ENCODE results near the gene RTP3.

The RTP3 gene

GRCh38 chr3:46497556-46498265 is at the start of gene RTP3:
Gene RTP3, plus strand, starts transcription at chr3:46497976. Its CDS starts 87 bp downstream, at chr3:46498063.
- H3K27ac Mint-ChIP-seq = no peak within 1 kb of the TSS
- H3K4me1 Mint-ChIP-seq (ENCODE audit: low read depth) = peaks cover 12% of the 10 kb centered on the region
- intact Hi-C loops (cut with micrococcal nuclease) = no loop called here
- no peaks in the 10 kb centered on the region for H3K9me3 Mint-ChIP-seq
- H3K4me3 Mint-ChIP-seq = no peak within 1 kb of the TSS
- no peaks in the 10 kb centered on the region for H3K36me3 Mint-ChIP-seq (ENCODE audit: low read depth)
- H3K27me3 Mint-ChIP-seq = peaks cover 5% of the 10 kb centered on the region

- Mint-ChIP-seq H3K36me3 (ENCODE audit: low read depth) (no peaks in the 10 kb centered on the region), H3K27ac (no peak overlapping the region), H3K4me3 (no peak overlapping the region), H3K27me3 (peaks cover 14% of the 10 kb centered on the region), H3K4me1 (ENCODE audit: low read depth) (peaks cover 24% of the 10 kb centered on the region), H3K9me3 (no peaks in the 10 kb centered on the region)
- intact Hi-C loops (cut with micrococcal nuclease) = loop anchor here (10.0 kb wide), 1 partner anchor 64 kb away; no protein-coding TSS in a partner anchor
Observed at GRCh38 chr3:46448721-46449120, 49.1 kb upstream of the RTP3 start.

GRCh38 chr3:46449755-46450552 is 47.8 kb upstream of the RTP3 start:
- Mint-ChIP-seq H3K9me3 (no peaks in the 10 kb centered on the region), H3K36me3 (ENCODE audit: low read depth) (no peaks in the 10 kb centered on the region), H3K4me1 (ENCODE audit: low read depth) (peaks cover 24% of the 10 kb centered on the region), H3K27ac (no peak overlapping the region), H3K4me3 (no peak overlapping the region), H3K27me3 (peaks cover 20% of the 10 kb centered on the region)
- intact Hi-C loops (cut with micrococcal nuclease) = loop anchor here (10.0 kb wide), 1 partner anchor 65 kb away; no protein-coding TSS in a partner anchor

- Mint-ChIP-seq H3K4me1 (ENCODE audit: low read depth) (peaks cover 4% of the 10 kb centered on the region), H3K36me3 (ENCODE audit: low read depth) (no peaks in the 10 kb centered on the region), H3K4me3 (no peak overlapping the region)
Observed at GRCh38 chr3:46453526-46454208, 44.1 kb upstream of the RTP3 start.

GRCh38 chr3:46454209-46454595 is 43.6 kb upstream of the RTP3 start:
- Mint-ChIP-seq H3K9me3 (no peaks in the 10 kb centered on the region), H3K36me3 (ENCODE audit: low read depth) (no peaks in the 10 kb centered on the region), H3K4me3 (no peak overlapping the region), H3K4me1 (ENCODE audit: low read depth) (no peaks in the 10 kb centered on the region), H3K27me3 (peaks cover 18% of the 10 kb centered on the region), H3K27ac (no peak overlapping the region)
- intact Hi-C loops (cut with micrococcal nuclease) = no loop called here

More at GRCh38 chr3:46453526-46454208, 44.1 kb upstream of the RTP3 start:
- H3K9me3 Mint-ChIP-seq = no peaks in the 10 kb centered on the region
- intact Hi-C loops (cut with micrococcal nuclease) = no loop called here
- H3K27me3 Mint-ChIP-seq = peaks cover 20% of the 10 kb centered on the region
- H3K27ac Mint-ChIP-seq = no peak overlapping the region

GRCh38 chr3:46454606-46455005 is 43.2 kb upstream of the RTP3 start:
- Mint-ChIP-seq H3K36me3 (ENCODE audit: low read depth) (no peaks in the 10 kb centered on the region), H3K27me3 (peaks cover 21% of the 10 kb centered on the region), H3K4me3 (no peak overlapping the region), H3K27ac (no peak overlapping the region), H3K9me3 (no peaks in the 10 kb centered on the region), H3K4me1 (ENCODE audit: low read depth) (no peaks in the 10 kb centered on the region)
- intact Hi-C loops (cut with micrococcal nuclease) = no loop called here

- intact Hi-C loops (cut with micrococcal nuclease) = no loop called here
- no peak overlapping the region for H3K27ac Mint-ChIP-seq
- H3K27me3 Mint-ChIP-seq = peaks cover 28% of the 10 kb centered on the region
Observed at GRCh38 chr3:46455231-46456115, 42.3 kb upstream of the RTP3 start.

GRCh38 chr3:46456118-46456517 is 41.7 kb upstream of the RTP3 start:
- intact Hi-C loops (cut with micrococcal nuclease) = no loop called here
- Mint-ChIP-seq H3K27me3 (peaks cover 29% of the 10 kb centered on the region), H3K27ac (no peak overlapping the region), H3K36me3 (ENCODE audit: low read depth) (no peaks in the 10 kb centered on the region), H3K9me3 (peaks cover 7% of the 10 kb centered on the region), H3K4me1 (ENCODE audit: low read depth) (no peaks in the 10 kb centered on the region), H3K4me3 (no peak overlapping the region)

More at GRCh38 chr3:46455231-46456115, 42.3 kb upstream of the RTP3 start:
- no peaks in the 10 kb centered on the region for H3K4me1 Mint-ChIP-seq (ENCODE audit: low read depth)
- H3K9me3 Mint-ChIP-seq = peaks cover 4% of the 10 kb centered on the region
- H3K4me3 Mint-ChIP-seq = no peak overlapping the region
- H3K36me3 Mint-ChIP-seq (ENCODE audit: low read depth) = no peaks in the 10 kb centered on the region

- Mint-ChIP-seq H3K9me3 (peaks cover 7% of the 10 kb centered on the region), H3K27ac (no peak overlapping the region), H3K4me3 (no peak overlapping the region), H3K4me1 (ENCODE audit: low read depth) (peaks cover 39% of the 10 kb centered on the region), H3K36me3 (ENCODE audit: low read depth) (no peaks in the 10 kb centered on the region), H3K27me3 (peaks cover 41% of the 10 kb centered on the region)
- intact Hi-C loops (cut with micrococcal nuclease) = no loop called here
Observed at GRCh38 chr3:46460051-46460450, 37.7 kb upstream of the RTP3 start.

GRCh38 chr3:46462111-46462510 is 35.7 kb upstream of the RTP3 start:
- peaks cover 39% of the 10 kb centered on the region for H3K4me1 Mint-ChIP-seq (ENCODE audit: low read depth)
- peaks cover 7% of the 10 kb centered on the region for H3K9me3 Mint-ChIP-seq
- intact Hi-C loops (cut with micrococcal nuclease) = no loop called here
- no peak overlapping the region for H3K27ac Mint-ChIP-seq
- H3K4me3 Mint-ChIP-seq = no peak overlapping the region
- H3K36me3 Mint-ChIP-seq (ENCODE audit: low read depth) = no peaks in the 10 kb centered on the region
- H3K27me3 Mint-ChIP-seq = peaks cover 59% of the 10 kb centered on the region

- intact Hi-C loops (cut with micrococcal nuclease) = no loop called here
- Mint-ChIP-seq H3K4me1 (ENCODE audit: low read depth) (peaks cover 39% of the 10 kb centered on the region), H3K27me3 (peaks cover 59% of the 10 kb centered on the region), H3K36me3 (ENCODE audit: low read depth) (no peaks in the 10 kb centered on the region), H3K4me3 (no peak overlapping the region), H3K9me3 (peaks cover 7% of the 10 kb centered on the region), H3K27ac (no peak overlapping the region)
Observed at GRCh38 chr3:46462511-46462910, 35.3 kb upstream of the RTP3 start.

- peaks cover 59% of the 10 kb centered on the region for H3K27me3 Mint-ChIP-seq
- intact Hi-C loops (cut with micrococcal nuclease) = no loop called here
- H3K27ac Mint-ChIP-seq = no peak overlapping the region
- H3K4me1 Mint-ChIP-seq (ENCODE audit: low read depth) = peaks cover 39% of the 10 kb centered on the region
- no peaks in the 10 kb centered on the region for H3K36me3 Mint-ChIP-seq (ENCODE audit: low read depth)
- H3K9me3 Mint-ChIP-seq = peaks cover 7% of the 10 kb centered on the region
- H3K4me3 Mint-ChIP-seq = no peak overlapping the region
Observed at GRCh38 chr3:46463120-46463867, 34.5 kb upstream of the RTP3 start.

GRCh38 chr3:46463868-46464241 is 33.9 kb upstream of the RTP3 start:
- Mint-ChIP-seq H3K4me3 (no peak overlapping the region), H3K9me3 (peaks cover 7% of the 10 kb centered on the region), H3K27me3 (peaks cover 59% of the 10 kb centered on the region), H3K27ac (no peak overlapping the region), H3K36me3 (ENCODE audit: low read depth) (no peaks in the 10 kb centered on the region), H3K4me1 (ENCODE audit: low read depth) (peaks cover 39% of the 10 kb centered on the region)
- intact Hi-C loops (cut with micrococcal nuclease) = no loop called here
